H9 (cell line): Measurements from ENCODE around the gene AJAP1. TPM values are rescaled to one million over a fixed set of nuclear protein-coding genes. Genes with fewer than 3 reads are reported as not detected.

ENCODE experiments used
- DNase-seq: peaks from one replicate; pipeline ENCODE4 v3.0.0-alpha.2; 2017
- H2AFZ ChIP-seq: one replicate; pipeline ENCODE4 v1.6.1; 2013; ENCODE audit warnings: mild to moderate bottlenecking, low read length, control low read depth, moderate library complexity
- H2AK5ac ChIP-seq: 2 replicates; pipeline ENCODE4 v1.6.1; 2013; ENCODE audit warnings: low read length, control low read depth, mixed read lengths; ENCODE audit not compliant: insufficient read length
- H2BK120ac ChIP-seq: one replicate; pipeline ENCODE4 v1.6.1; 2013; ENCODE audit warnings: low read depth, mild to moderate bottlenecking, low read length, control low read depth, inconsistent platforms; ENCODE audit not compliant: poor library complexity, severe bottlenecking
- H2BK12ac ChIP-seq: 2 replicates; pipeline ENCODE4 v1.6.1; 2013; ENCODE audit warnings: low read length, control low read depth, mixed read lengths, low read depth; ENCODE audit not compliant: insufficient read length
- H2BK15ac ChIP-seq: 2 replicates; pipeline ENCODE4 v1.6.1; 2013; ENCODE audit warnings: low read depth, low read length, control low read depth
- H2BK20ac ChIP-seq: one replicate; pipeline ENCODE4 v1.6.1; 2013; ENCODE audit warnings: low read depth, mild to moderate bottlenecking, low read length, control low read depth, inconsistent platforms; ENCODE audit not compliant: poor library complexity, severe bottlenecking
- H2BK5ac ChIP-seq: 2 replicates; pipeline ENCODE4 v1.6.1; 2013; ENCODE audit warnings: low read length, control low read depth, mixed read lengths; ENCODE audit not compliant: insufficient read length
- H3K14ac ChIP-seq: 2 replicates; pipeline ENCODE4 v1.6.1; 2013; ENCODE audit warnings: low read length, control low read depth; ENCODE audit not compliant: insufficient read depth
- H3K18ac ChIP-seq: 2 replicates; pipeline ENCODE4 v1.6.1; 2013; ENCODE audit warnings: low read depth, mild to moderate bottlenecking, mixed read lengths, low read length, control low read depth; ENCODE audit not compliant: insufficient read length
- H3K23ac ChIP-seq: 2 replicates; pipeline ENCODE4 v1.6.1; 2013; ENCODE audit warnings: low read length, control low read depth, mixed read lengths, low read depth; ENCODE audit not compliant: insufficient read length
- H3K23me2 ChIP-seq: 2 replicates; pipeline ENCODE4 v1.6.1; 2013; ENCODE audit warnings: low read depth, mild to moderate bottlenecking, mixed read lengths, low read length, control low read depth; ENCODE audit not compliant: insufficient read length, poor library complexity, severe bottlenecking
- H3K27ac ChIP-seq: 2 replicates; pipeline ENCODE4 v1.5.1; 2013; ENCODE audit warnings: low read length, control low read depth, mixed read lengths, low read depth; ENCODE audit not compliant: insufficient read length
- H3K27me3 ChIP-seq: 2 replicates; pipeline ENCODE4 v1.6.1; 2013; ENCODE audit warnings: low read length, control low read depth, inconsistent platforms; ENCODE audit not compliant: insufficient read depth
- H3K4ac ChIP-seq: 2 replicates; pipeline ENCODE4 v1.6.1; 2013; ENCODE audit warnings: low read depth, mild to moderate bottlenecking, control low read depth, inconsistent platforms, low read length, moderate library complexity
- H3K4me1 ChIP-seq: 2 replicates; pipeline ENCODE4 v1.6.1; 2013; ENCODE audit warnings: low read length, control low read depth, inconsistent platforms; ENCODE audit not compliant: insufficient read depth
- H3K4me2 ChIP-seq: 2 replicates; pipeline ENCODE4 v1.6.1; 2013; ENCODE audit warnings: low read length, control low read depth, mixed read lengths; ENCODE audit not compliant: insufficient read length, insufficient read depth
- H3K56ac ChIP-seq: 2 replicates; pipeline ENCODE4 v1.6.1; 2013; ENCODE audit warnings: low read depth, mild to moderate bottlenecking, mixed read lengths, low read length, control low read depth; ENCODE audit not compliant: insufficient read length
- H3K79me1 ChIP-seq: 2 replicates; pipeline ENCODE4 v1.6.1; 2013; ENCODE audit warnings: low read depth, mild to moderate bottlenecking, moderate library complexity, low read length, control low read depth, inconsistent platforms; ENCODE audit not compliant: insufficient read depth, poor library complexity, severe bottlenecking
- H3K79me2 ChIP-seq: 2 replicates; pipeline ENCODE4 v1.6.1; 2013; ENCODE audit warnings: low read length, control low read depth, inconsistent platforms; ENCODE audit not compliant: insufficient read depth
- H3K9ac ChIP-seq: 2 replicates; pipeline ENCODE4 v1.6.1; 2013; ENCODE audit warnings: low read length, control low read depth, mixed read lengths; ENCODE audit not compliant: insufficient read length; ENCODE audit errors: extremely low read depth
- H3K9me3 ChIP-seq: one replicate; pipeline ENCODE4 v1.6.1; 2013; ENCODE audit warnings: low read depth, low read length, inconsistent platforms; ENCODE audit not compliant: control insufficient read depth
- H3T11ph ChIP-seq: one replicate; pipeline ENCODE4 v1.6.1; 2013; ENCODE audit warnings: mild to moderate bottlenecking, low read length, control low read depth, inconsistent platforms
- H4K20me1 ChIP-seq: one replicate; pipeline ENCODE4 v1.6.1; 2013; ENCODE audit not compliant: control insufficient read depth, insufficient read length, insufficient read depth
- H4K5ac ChIP-seq: 2 replicates; pipeline ENCODE4 v1.6.1; 2013; ENCODE audit warnings: low read depth, mild to moderate bottlenecking, mixed read lengths, low read length, control low read depth; ENCODE audit not compliant: insufficient read length
- H4K8ac ChIP-seq: replicated peaks from 2 replicates; pipeline ENCODE4 v1.6.1; 2013; ENCODE audit warnings: low read length, control low read depth, mixed read lengths, low read depth; ENCODE audit not compliant: insufficient read length
- H4K91ac ChIP-seq: 2 replicates; pipeline ENCODE4 v1.6.1; 2013; ENCODE audit warnings: low read depth, mild to moderate bottlenecking, moderate library complexity, mixed read lengths, low read length, control low read depth; ENCODE audit not compliant: insufficient read length
- H3K27ac Mint-ChIP-seq, 3 experiments: 2 replicates in 2 of 3; 3 replicates in 1 of 3; pipeline ENCODE4 v1.8.0; 2020 to 2021; ENCODE audit warnings: mixed read lengths in 3 of 3, mild to moderate bottlenecking in 1 of 3, moderate library complexity in 1 of 3
- H3K27me3 Mint-ChIP-seq: 2 replicates; pipeline ENCODE4 v1.8.0; 2021; ENCODE audit warnings: low read depth, mild to moderate bottlenecking, moderate library complexity, mixed read lengths
- H3K36me3 Mint-ChIP-seq, 3 experiments: 2 replicates in 2 of 3; 3 replicates in 1 of 3; pipeline ENCODE4 v1.8.0; 2020 to 2021; ENCODE audit warnings: low read depth in 3 of 3, mixed read lengths in 3 of 3; ENCODE audit not compliant: insufficient read depth in 1 of 3
- H3K4me1 Mint-ChIP-seq, 2 experiments: 2 replicates each; pipeline ENCODE4 v1.8.0; 2020; ENCODE audit warnings: mixed read lengths in 2 of 2
- H3K4me3 Mint-ChIP-seq, 2 experiments: 2 replicates in 1 of 2; 3 replicates in 1 of 2; pipeline ENCODE4 v1.8.0; 2020 to 2021; ENCODE audit warnings: mild to moderate bottlenecking in 2 of 2, mixed read lengths in 2 of 2, moderate library complexity in 1 of 2
- H3K9me3 Mint-ChIP-seq, 2 experiments: 2 replicates in 1 of 2; 3 replicates in 1 of 2; pipeline ENCODE4 v1.8.0; 2020; ENCODE audit warnings: mild to moderate bottlenecking in 2 of 2, mixed read lengths in 2 of 2, moderate library complexity in 1 of 2
- WGBS: extraction: QIAGEN DNeasy Blood & Tissue Kit; methylation state at CpG from one replicate; pipeline ENCODE4 v1.1.7; 2013; ENCODE audit warnings: missing lambda C conversion rate, low lambda C conversion rate, mixed read lengths; ENCODE audit not compliant: insufficient read length; ENCODE audit errors: extremely low coverage; 5-methylcytosine and 5-hydroxymethylcytosine counted together
- total RNA-seq: library from RNA; stranded (reverse); gene quantifications from 2 replicates; pipeline ENCODE4 v1.2.1, GENCODE V29; 2021
- TF ChIP-seq, protein P1 (sequence below): fragments of 200-600 bp; sonication (generic); conservative IDR thresholded peaks from 3 replicates; pipeline ENCODE4 v1.8.0; 2021; ENCODE audit warnings: antibody characterized with exemption, mild to moderate bottlenecking

The AJAP1 gene
- total RNA-seq, 1 experiment from 2014 or later, result 8.6 TPM

DNA sequence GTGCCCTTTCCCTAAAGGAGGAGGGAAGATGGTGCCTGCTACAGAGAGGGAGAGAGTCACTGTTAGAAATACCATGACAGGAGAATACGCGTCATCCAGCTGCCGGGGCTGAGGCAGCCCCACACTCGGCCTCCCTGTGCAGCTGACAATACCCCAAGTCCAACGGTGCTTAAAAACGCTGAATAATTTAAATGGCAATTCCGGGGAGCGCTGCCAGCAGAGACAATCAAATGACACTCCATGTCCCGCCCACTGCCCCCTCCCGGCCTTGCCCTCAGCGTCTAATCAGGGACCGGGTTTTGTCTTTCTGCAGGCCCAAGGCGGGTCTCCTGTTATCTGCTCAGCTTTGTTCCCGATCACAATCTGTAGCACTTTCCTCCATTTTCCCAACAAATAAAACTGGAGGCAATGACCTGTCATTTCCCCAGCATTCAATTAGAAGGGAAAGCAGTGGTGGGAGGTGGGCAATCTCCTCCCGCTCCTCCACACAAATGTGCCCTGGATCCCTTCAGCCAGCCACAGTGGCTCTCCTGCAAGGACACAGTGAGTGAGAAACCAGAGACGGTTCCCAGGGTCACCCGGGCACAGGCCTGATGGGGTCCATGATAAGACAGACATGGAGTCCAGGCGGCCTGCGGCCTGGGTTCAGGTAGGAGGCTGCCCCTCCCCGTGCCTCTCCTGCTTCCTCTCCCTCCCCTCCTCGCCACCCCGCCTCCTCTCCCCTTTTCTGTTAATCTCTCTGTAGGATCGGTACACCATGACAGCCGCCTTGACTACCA lies 42.7 kb upstream of the AJAP1 start:
- peaks cover 12 to 19% of the 10 kb centered on the region in 2 experiments for H3K9me3 Mint-ChIP-seq
- Histone ChIP-seq H3T11ph (no peak overlapping the region), H2BK5ac (no peak overlapping the region), H3K23ac (no peak overlapping the region), H3K4me2 (no peak overlapping the region), H3K18ac (no peak overlapping the region), H4K91ac (no peak overlapping the region), H2BK15ac (no peak overlapping the region), H3K27me3 (no peaks in the 10 kb centered on the region), H3K79me1 (no peaks in the 10 kb centered on the region), H3K79me2 (no peaks in the 10 kb centered on the region), H2BK12ac (no peak overlapping the region), H3K4ac (no peak overlapping the region), H3K9me3 (no peaks in the 10 kb centered on the region), H3K4me1 (no peaks in the 10 kb centered on the region), H3K14ac (no peak overlapping the region; the same call in 1 of the 2 replicates), H2BK20ac (no peak overlapping the region), H4K8ac (no peak overlapping the region), H3K9ac (no peak overlapping the region), H4K20me1 (no peaks in the 10 kb centered on the region), H3K56ac (no peak overlapping the region), H2AFZ (no peak overlapping the region), H3K27ac (no peak overlapping the region), H2AK5ac (no peak overlapping the region), H2BK120ac (no peak overlapping the region), H4K5ac (no peak overlapping the region), H3K23me2 (no peaks in the 10 kb centered on the region)
- H3K27ac Mint-ChIP-seq, result no peak overlapping the region
- H3K4me1 Mint-ChIP-seq, result peaks cover 14 to 15% of the 10 kb centered on the region in 2 experiments
- H3K36me3 Mint-ChIP-seq, result peaks cover 6 to 14% (median 8%) of the 10 kb centered on the region in 3 experiments; a peak in 3 of 7 replicates
- H3K27me3 Mint-ChIP-seq, result peaks cover 11% of the 10 kb centered on the region
- no CpG with 5 or more reads among the region's 24 CpGs for WGBS
- TF ChIP-seq, protein P1, sequence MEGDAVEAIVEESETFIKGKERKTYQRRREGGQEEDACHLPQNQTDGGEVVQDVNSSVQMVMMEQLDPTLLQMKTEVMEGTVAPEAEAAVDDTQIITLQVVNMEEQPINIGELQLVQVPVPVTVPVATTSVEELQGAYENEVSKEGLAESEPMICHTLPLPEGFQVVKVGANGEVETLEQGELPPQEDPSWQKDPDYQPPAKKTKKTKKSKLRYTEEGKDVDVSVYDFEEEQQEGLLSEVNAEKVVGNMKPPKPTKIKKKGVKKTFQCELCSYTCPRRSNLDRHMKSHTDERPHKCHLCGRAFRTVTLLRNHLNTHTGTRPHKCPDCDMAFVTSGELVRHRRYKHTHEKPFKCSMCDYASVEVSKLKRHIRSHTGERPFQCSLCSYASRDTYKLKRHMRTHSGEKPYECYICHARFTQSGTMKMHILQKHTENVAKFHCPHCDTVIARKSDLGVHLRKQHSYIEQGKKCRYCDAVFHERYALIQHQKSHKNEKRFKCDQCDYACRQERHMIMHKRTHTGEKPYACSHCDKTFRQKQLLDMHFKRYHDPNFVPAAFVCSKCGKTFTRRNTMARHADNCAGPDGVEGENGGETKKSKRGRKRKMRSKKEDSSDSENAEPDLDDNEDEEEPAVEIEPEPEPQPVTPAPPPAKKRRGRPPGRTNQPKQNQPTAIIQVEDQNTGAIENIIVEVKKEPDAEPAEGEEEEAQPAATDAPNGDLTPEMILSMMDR, result no peak
- H3K4me3 Mint-ChIP-seq, result no peak overlapping the region
- no peak for DNase-seq
